ENCODE results near the gene MAPKAP1. TPM values are rescaled to one million over a fixed set of nuclear protein-coding genes. Genes with fewer than 3 reads are reported as not detected.

MAPKAP1 gene
- total RNA-seq, 2 experiments from 2014 or later, result 51.6 to 61.9 TPM

GRCh38 chr9:125532812-125533594 is 174.0 kb downstream of the MAPKAP1 start:
- Mint-ChIP-seq H3K4me1 (peaks cover 22% of the 10 kb centered on the region), H3K4me3 (no peak overlapping the region), H3K27me3 (no peaks in the 10 kb centered on the region), H3K36me3 (ENCODE audit: low read depth) (no peaks in the 10 kb centered on the region), H3K27ac (no peak overlapping the region), H3K9me3 (ENCODE audit: low read depth) (no peaks in the 10 kb centered on the region)
- ChIA-PET POLR2A (no interaction called here), CTCF (interaction anchor here (1.5 kb wide), 1 partner anchor 8 kb away, joined by 3 read pairs; no protein-coding TSS in a partner anchor)
- intact Hi-C loops (cut with DNase I, micrococcal nuclease), result no loop called here
- ATAC-seq (no peak), DNase-seq (no peak)

- ATAC-seq, result no peak
- peaks cover 27% of the 10 kb centered on the region for H3K4me1 Mint-ChIP-seq
Observed at GRCh38 chr9:125532412-125532811, 174.6 kb downstream of the MAPKAP1 start.

GRCh38 chr9:125529589-125530515 is 177.2 kb downstream of the MAPKAP1 start:
- intact Hi-C loops (cut with DNase I, micrococcal nuclease), result loop anchor here in 1 of 2 experiments (10.0 kb wide), 1 partner anchor 1895 kb away; the partner anchor contains the start of gene ZNF79
- Mint-ChIP-seq H3K4me3 (no peak overlapping the region), H3K9me3 (ENCODE audit: low read depth) (no peaks in the 10 kb centered on the region), H3K27me3 (no peaks in the 10 kb centered on the region), H3K27ac (no peak overlapping the region), H3K4me1 (peaks cover 37% of the 10 kb centered on the region), H3K36me3 (ENCODE audit: low read depth) (peaks cover under 1% of the 10 kb centered on the region)
- CTCF ChIA-PET, result interaction anchor here (0.6 to 3.1 kb wide), 6 partner anchors 8 to 204 kb away, joined by 3 to 13 read pairs (median 3); no protein-coding TSS in a partner anchor
- POLR2A ChIA-PET, result interaction anchor here (0.6 kb wide), 1 partner anchor 37 kb away, joined by 4 read pairs; no protein-coding TSS in a partner anchor
- no peak for ATAC-seq
- DNase-seq, result no peak

More at GRCh38 chr9:125532412-125532811, 174.6 kb downstream of the MAPKAP1 start:
- no peaks in the 10 kb centered on the region for H3K36me3 Mint-ChIP-seq (ENCODE audit: low read depth)
- no peak overlapping the region for H3K27ac Mint-ChIP-seq
- intact Hi-C loops (cut with DNase I, micrococcal nuclease), result no loop called here
- ChIA-PET CTCF (interaction anchor here (0.9 kb wide), 1 partner anchor 244 kb away, joined by 3 read pairs; no protein-coding TSS in a partner anchor), POLR2A (no interaction called here)
- no peak for DNase-seq
- H3K4me3 Mint-ChIP-seq, result no peak overlapping the region
- no peaks in the 10 kb centered on the region for H3K9me3 Mint-ChIP-seq (ENCODE audit: low read depth)
- no peaks in the 10 kb centered on the region for H3K27me3 Mint-ChIP-seq

GRCh38 chr9:125529107-125529506 is 177.9 kb downstream of the MAPKAP1 start:
- Mint-ChIP-seq H3K27me3 (no peaks in the 10 kb centered on the region), H3K9me3 (ENCODE audit: low read depth) (no peaks in the 10 kb centered on the region), H3K4me3 (no peak overlapping the region), H3K4me1 (peaks cover 39% of the 10 kb centered on the region), H3K36me3 (ENCODE audit: low read depth) (peaks cover 3% of the 10 kb centered on the region), H3K27ac (no peak overlapping the region)
- ChIA-PET CTCF (interaction anchor here (0.6 to 3.1 kb wide), 4 partner anchors 14 to 205 kb away, joined by 3 to 13 read pairs (median 3); no protein-coding TSS in a partner anchor), POLR2A (interaction anchor here (0.6 kb wide), 1 partner anchor 37 kb away, joined by 4 read pairs; no protein-coding TSS in a partner anchor)
- no peak for DNase-seq
- ATAC-seq, result no peak
- intact Hi-C loops (cut with DNase I, micrococcal nuclease), result loop anchor here in 1 of 2 experiments (10.0 kb wide), 1 partner anchor 1896 kb away; the partner anchor contains the start of gene ZNF79

GRCh38 chr9:125527471-125528002 is 179.5 kb downstream of the MAPKAP1 start:
- CTCF ChIA-PET, result interaction anchor here (0.6 to 0.7 kb wide), 2 partner anchors 81 to 422 kb away, joined by 3 read pairs; no protein-coding TSS in a partner anchor
- H3K27ac Mint-ChIP-seq, result no peak overlapping the region
- H3K4me1 Mint-ChIP-seq, result peaks cover 52% of the 10 kb centered on the region

GRCh38 chr9:125525921-125526631 is 180.9 kb downstream of the MAPKAP1 start:
- DNase-seq, result no peak
- ATAC-seq, result no peak
- Mint-ChIP-seq H3K27ac (no peak overlapping the region), H3K4me3 (no peak overlapping the region), H3K27me3 (no peaks in the 10 kb centered on the region), H3K36me3 (ENCODE audit: low read depth) (peaks cover 10% of the 10 kb centered on the region), H3K4me1 (peaks cover 64% of the 10 kb centered on the region), H3K9me3 (ENCODE audit: low read depth) (no peaks in the 10 kb centered on the region)
- intact Hi-C loops (cut with DNase I, micrococcal nuclease), result loop anchor here in 1 of 2 experiments (10.0 kb wide), 1 partner anchor 1899 kb away; the partner anchor contains the start of gene ZNF79
- ChIA-PET CTCF (no interaction called here), POLR2A (interaction anchor here (0.6 kb wide), 1 partner anchor 442 kb away, joined by 3 read pairs; no protein-coding TSS in a partner anchor)

More at GRCh38 chr9:125527471-125528002, 179.5 kb downstream of the MAPKAP1 start:
- peaks cover 10% of the 10 kb centered on the region for H3K36me3 Mint-ChIP-seq (ENCODE audit: low read depth)
- intact Hi-C loops (cut with DNase I, micrococcal nuclease), result loop anchor here in 1 of 2 experiments (10.0 kb wide), 1 partner anchor 1897 kb away; the partner anchor contains the start of gene ZNF79
- no peak for ATAC-seq
- H3K27me3 Mint-ChIP-seq, result no peaks in the 10 kb centered on the region
- DNase-seq, result no peak
- no peaks in the 10 kb centered on the region for H3K9me3 Mint-ChIP-seq (ENCODE audit: low read depth)
- no peak overlapping the region for H3K4me3 Mint-ChIP-seq
- POLR2A ChIA-PET, result interaction anchor here (0.6 to 0.8 kb wide), 3 partner anchors 14 to 684 kb away, joined by 3 to 4 read pairs (median 3); no protein-coding TSS in a partner anchor

GRCh38 chr9:125524583-125525355 is 182.2 kb downstream of the MAPKAP1 start:
- CTCF ChIA-PET, result interaction anchor here (0.8 to 1.0 kb wide), 6 partner anchors 9 to 127 kb away, joined by 3 read pairs; no protein-coding TSS in a partner anchor
- Mint-ChIP-seq H3K27me3 (no peaks in the 10 kb centered on the region), H3K36me3 (ENCODE audit: low read depth) (peaks cover 12% of the 10 kb centered on the region), H3K4me1 (peaks cover 64% of the 10 kb centered on the region), H3K27ac (no peak overlapping the region), H3K9me3 (ENCODE audit: low read depth) (no peaks in the 10 kb centered on the region), H3K4me3 (no peak overlapping the region)
- DNase-seq (no peak), ATAC-seq (peak; percentile 37)
- intact Hi-C loops (cut with DNase I, micrococcal nuclease), result loop anchor here (5.0 to 10.0 kb wide), 8 partner anchors 128 to 1900 kb away; partner anchors contain the start of genes HSPA5 (in 1 of the 2), PBX3 (in 1 of the 2) and ZNF79 (in 1 of the 2)
- POLR2A ChIA-PET, result no interaction called here

- H3K36me3 Mint-ChIP-seq (ENCODE audit: low read depth), result peaks cover 12% of the 10 kb centered on the region
- H3K27me3 Mint-ChIP-seq, result no peaks in the 10 kb centered on the region
- H3K4me1 Mint-ChIP-seq, result peaks cover 58% of the 10 kb centered on the region
- intact Hi-C loops (cut with DNase I, micrococcal nuclease), result loop anchor here (5.0 to 10.0 kb wide), 8 partner anchors 129 to 1901 kb away; partner anchors contain the start of genes HSPA5 (in 1 of the 2), PBX3 (in 1 of the 2) and ZNF79 (in 1 of the 2)
- ATAC-seq (no peak), DNase-seq (no peak)
- ChIA-PET CTCF (no interaction called here), POLR2A (no interaction called here)
- no peak overlapping the region for H3K4me3 Mint-ChIP-seq
- H3K27ac Mint-ChIP-seq, result no peak overlapping the region
- no peaks in the 10 kb centered on the region for H3K9me3 Mint-ChIP-seq (ENCODE audit: low read depth)
Observed at GRCh38 chr9:125523681-125524080, 183.3 kb downstream of the MAPKAP1 start.

GRCh38 chr9:125522328-125522725 is 184.7 kb downstream of the MAPKAP1 start:
- POLR2A ChIA-PET, result interaction anchor here (0.8 to 1.4 kb wide), 3 partner anchors 39 to 949 kb away, joined by 3 to 4 read pairs (median 3); no protein-coding TSS in a partner anchor
- CTCF ChIA-PET, result interaction anchor here (0.9 to 2.1 kb wide), 9 partner anchors 9 to 160 kb away, joined by 3 to 6 read pairs (median 5); no protein-coding TSS in a partner anchor
- Mint-ChIP-seq H3K27ac (peak overlapping the region; percentile 86), H3K36me3 (ENCODE audit: low read depth) (peaks cover 14% of the 10 kb centered on the region), H3K9me3 (ENCODE audit: low read depth) (no peaks in the 10 kb centered on the region), H3K27me3 (no peaks in the 10 kb centered on the region), H3K4me3 (peak overlapping the region; percentile 27), H3K4me1 (peaks cover 48% of the 10 kb centered on the region)
- ATAC-seq (peak; percentile 3), DNase-seq (no peak)
- intact Hi-C loops (cut with DNase I, micrococcal nuclease), result loop anchor here (5.0 to 10.0 kb wide), 8 partner anchors 130 to 1902 kb away; partner anchors contain the start of genes HSPA5 (in 1 of the 2), PBX3 (in 1 of the 2) and ZNF79 (in 1 of the 2)

Measured in activated CD4-positive, alpha-beta T cell treated with anti-CD3 and anti-CD28 coated beads for 36 hours (primary cell).